HG03280 (cell line): ENCODE results near the gene TSPEAR.
"Not testable (repeated sequence)": the region's sequence is repeated elsewhere in the genome, so short reads cannot be mapped to it uniquely, and the experiment has no call there.

Experiments used
- ATAC-seq: cut with Tn5 transposase; IDR thresholded peaks from one replicate; pipeline ENCODE4 v1.9.1; 2021; ENCODE audit warnings: mild to moderate bottlenecking, moderate library complexity; ENCODE audit not compliant: unreplicated experiment

Gene TSPEAR

DNA sequence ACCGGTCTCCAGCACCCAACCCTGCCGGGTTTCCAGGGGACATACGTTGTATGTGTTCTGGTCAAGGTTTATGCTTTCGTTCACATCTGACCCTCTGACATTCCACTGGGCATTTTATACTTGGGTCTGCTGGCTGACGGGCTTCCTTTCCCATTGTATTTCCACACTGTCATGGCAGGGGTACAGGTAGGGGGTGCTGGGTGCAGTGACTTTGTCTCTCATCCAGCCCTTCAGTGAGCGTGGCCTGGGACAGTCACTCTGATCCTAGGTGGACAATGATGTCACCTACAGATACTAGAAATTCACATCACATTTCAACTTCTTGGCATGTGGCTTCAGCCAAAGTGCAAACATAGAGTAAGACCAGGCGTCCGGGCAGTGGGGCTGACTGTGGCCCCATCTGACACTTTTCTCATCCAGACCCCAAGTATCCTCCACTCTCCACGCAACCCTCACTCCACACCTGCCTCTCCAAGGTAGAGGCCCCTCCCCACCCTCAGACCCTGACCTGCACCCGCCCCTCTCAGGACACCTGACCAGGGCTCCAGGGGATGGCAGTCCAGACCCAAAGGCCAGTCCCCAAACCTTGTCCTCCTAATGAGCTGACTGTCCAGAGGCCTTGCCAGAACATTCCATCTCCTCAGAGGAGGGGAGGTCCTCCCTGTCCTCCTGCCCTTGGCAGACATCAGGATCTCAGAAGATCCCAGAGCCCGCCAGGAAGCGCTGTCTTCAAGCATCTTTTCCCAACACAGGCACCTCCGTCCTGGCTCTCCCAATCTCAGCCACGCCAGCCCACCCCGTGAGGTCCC, 75.0 kb downstream of the TSPEAR start:
- ATAC-seq, result no peak

DNA sequence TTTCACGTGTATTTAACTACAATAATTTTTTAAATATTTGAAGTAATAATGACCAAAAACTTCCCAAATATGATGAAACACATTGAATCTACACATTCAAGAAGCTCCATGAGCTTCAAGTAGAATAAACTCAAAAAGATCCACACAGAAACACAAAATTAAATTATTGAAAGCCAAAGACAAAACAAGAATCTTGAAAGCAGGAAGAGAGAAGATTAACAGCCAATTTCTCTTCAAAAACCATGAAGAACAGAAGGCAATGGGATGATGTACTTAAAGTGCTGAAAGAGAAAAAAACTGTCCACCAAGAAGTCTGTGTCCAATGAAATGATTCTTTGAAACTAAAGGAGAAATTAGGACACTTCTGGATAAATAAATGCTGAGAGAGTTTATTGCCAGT, 79.3 kb downstream of the TSPEAR start:
- no peak for ATAC-seq

DNA sequence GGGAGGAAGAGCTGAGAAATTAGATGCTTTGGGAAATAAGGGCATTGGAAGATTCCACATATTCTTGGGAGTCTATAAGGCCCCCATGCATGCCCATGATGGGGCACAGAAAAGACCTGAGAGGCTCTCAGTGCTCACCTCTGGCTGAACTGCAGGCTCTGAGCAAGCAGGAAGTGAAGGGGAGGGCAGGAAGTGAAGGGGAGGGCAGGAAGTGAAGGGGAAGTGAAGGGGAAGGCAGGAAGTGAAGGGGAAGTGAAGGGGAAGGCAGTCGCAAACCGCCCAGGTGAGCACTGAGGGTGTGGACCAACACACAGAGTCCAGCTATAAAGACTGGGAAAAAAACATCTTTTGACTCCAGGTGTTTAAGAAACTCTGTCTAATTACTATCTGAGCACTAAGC, 80.9 kb downstream of the TSPEAR start:
- ATAC-seq, result no peak

DNA sequence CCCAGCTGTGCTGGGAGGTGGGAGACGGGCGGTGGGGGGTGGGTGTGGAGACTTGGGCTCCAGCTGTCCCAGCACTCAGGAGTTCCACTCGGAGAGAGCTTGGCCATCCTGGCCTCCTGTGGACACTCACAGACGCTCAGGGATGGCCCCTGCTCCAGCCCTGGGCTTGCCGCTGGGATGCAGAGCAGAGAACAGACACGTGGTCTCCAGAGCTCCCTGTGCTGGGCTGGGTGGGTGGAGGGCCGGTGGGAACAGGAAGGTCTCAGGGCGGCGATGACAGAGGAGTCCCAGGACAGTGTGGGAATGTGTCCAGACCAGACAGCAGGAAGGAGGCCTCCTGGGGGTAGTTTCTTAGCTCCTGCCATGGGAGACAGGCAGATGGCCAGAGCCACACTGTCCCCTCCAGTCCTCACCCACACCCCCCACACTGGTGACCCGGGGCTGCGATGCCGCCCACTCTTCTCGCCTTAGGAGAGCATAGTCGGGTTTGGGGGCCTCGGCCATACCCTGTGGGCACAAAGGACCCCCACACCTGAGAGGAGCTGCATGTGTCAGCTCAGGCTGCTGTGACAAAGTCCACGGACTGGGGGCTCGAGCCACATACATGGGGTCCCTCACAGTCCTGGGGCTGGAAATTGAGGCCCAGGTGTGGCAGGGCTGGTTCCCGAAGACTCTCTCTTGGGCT, 82.5 kb downstream of the TSPEAR start:
- ATAC-seq, result no peak

DNA sequence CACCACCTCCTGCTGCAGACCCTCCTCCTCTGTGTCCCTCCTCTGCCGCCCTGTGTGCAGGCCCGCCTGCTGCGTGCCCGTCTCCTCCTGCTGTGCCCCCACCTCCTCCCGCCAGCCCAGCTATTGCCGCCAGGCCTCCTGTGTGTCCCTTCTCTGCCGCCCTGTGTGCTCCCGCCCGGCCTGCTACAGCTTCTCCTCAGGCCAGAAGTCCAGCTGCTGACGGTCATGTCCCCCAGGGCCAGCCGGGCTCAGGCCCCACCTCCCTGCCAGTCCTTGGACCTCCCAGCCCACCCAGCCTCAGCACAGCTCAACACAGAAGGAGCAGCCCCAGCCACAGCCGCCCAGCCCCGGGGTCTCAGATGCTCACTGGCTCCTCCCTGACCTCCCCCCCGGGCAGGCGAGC, 83.5 kb downstream of the TSPEAR start:
- not testable (repeated sequence) for ATAC-seq

DNA sequence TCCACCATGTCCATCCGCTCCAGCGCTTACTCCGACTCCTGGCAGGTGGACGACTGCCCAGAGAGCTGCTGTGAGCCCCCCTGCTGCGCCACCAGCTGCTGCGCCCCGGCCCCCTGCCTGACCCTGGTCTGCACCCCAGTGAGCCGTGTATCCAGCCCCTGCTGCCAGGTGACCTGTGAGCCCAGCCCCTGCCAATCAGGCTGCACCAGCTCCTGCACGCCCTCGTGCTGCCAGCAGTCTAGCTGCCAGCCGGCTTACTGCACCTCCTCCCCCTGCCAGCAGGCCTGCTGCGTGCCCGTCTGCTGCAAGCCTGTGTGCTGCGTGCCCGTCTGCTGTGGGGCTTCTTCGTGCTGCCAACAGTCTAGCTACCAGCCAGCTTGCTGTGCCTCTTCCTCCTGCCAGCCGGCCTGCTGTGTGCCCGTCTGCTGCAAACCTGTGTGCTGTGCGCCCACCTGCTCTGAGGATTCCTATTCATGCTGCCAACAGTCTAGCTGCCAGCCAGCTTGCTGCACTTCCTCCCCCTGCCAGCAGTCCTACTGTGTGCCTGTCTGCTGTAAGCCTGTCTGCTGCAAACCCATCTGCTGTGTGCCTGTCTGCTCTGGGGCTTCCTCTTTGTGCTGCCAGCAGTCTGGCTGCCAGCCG, 84.1 kb downstream of the TSPEAR start:
- ATAC-seq, result not testable (repeated sequence)

DNA sequence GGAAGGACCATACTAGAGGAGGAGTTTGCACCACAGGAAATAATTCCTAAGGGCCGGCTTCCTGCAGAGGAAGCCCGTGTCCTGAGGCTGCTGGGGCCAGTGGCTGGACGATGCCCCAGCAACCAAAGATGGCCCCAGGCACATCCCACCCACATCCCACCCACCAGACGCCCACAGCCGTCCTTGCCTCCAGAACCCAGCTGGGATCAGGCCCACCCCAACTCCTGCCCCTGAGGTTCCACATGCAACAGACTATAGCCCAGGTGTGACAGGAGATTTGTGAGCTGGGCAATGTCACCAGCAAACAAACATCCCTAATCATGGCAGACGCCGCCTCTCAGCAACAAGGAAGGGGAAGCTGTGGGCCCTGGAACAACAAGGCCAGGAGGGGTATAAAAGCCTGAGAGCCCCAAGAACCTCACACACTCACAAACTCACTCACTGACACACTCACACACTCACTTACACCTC, 84.7 kb downstream of the TSPEAR start, which contains the start of gene KRTAP10-9:
TSS of gene KRTAP10-9 (plus strand) at position 421 of the 471 bp plus-strand sequence. CDS start 79 bp downstream, outside the sequence.
- no peak for ATAC-seq

DNA sequence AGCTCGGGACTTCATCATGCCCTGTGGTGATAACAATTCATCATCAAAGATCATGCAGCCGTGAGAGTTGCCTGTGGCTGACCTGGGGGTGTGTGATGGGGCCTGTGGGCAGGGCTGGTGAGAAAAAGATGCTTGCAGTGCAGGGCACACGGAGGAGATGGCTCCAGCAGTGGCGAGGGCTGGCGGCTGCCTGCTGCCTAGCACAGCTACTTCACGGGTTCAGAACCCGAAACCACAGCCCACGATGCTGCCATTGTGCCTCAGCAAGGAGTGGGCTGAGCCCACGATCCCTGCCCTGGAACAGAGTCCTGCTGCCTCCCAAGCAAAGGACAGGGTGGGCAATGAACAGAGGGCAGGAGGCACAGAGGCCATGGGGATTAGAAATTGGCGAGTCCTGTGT, 85.1 kb downstream of the TSPEAR start:
- ATAC-seq, result no peak

DNA sequence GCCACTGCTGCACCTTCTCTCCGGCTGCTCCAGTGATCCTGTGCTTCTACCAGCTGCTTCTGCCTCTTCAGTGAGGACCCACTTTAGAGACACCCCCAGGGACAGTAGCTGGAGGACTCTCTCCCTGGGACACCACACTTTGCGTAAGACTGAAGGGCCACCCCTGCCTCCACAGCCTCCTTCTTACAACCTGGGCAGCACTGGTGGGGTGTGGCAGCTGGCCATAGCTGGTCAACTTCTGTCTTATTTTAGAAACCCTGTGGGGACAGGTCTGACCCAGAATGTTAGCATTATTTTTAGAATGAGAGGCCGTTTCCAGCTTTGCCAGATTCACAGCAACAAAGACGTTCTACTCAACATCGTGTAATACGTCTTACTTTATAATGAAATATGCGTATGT, 85.6 kb downstream of the TSPEAR start:
- no peak for ATAC-seq

DNA sequence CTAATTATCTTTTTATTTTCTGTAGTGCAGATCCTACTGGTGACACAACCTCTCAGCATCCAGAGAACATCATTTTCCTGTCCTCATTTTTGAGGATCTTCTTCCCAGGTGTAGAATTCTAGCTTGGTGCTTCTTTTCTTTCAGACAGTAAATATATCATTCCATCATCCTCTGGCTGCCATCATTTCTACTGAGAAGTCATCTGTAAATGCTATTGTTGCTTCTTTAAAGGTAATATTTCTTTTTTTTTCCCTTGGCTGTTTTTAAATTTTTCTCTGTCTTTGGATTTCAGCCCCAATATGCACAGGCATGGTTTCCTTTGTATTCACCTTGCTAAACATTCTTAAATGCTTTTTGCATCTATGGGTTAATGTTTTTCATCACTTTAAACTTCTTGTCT, 87.8 kb downstream of the TSPEAR start:
- no peak for ATAC-seq

DNA sequence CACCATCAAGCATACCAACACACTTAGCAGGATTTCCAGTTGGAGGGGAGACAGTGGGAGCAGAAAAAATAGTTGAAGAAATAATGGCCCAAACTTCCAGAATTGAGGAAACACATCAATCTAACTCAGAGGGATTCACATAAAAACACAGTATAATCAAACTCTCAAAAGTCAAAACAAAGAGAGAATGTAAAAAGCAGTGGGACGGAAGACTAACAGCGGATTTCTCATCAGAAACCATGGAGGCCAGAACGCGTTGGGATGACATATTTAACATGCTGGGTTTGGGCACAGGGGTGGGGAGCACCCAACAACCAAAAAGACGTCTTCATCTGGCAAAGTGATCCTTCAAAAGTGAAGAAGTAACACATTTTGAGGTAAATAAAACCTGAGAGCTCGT, 91.5 kb downstream of the TSPEAR start:
- no peak for ATAC-seq

DNA sequence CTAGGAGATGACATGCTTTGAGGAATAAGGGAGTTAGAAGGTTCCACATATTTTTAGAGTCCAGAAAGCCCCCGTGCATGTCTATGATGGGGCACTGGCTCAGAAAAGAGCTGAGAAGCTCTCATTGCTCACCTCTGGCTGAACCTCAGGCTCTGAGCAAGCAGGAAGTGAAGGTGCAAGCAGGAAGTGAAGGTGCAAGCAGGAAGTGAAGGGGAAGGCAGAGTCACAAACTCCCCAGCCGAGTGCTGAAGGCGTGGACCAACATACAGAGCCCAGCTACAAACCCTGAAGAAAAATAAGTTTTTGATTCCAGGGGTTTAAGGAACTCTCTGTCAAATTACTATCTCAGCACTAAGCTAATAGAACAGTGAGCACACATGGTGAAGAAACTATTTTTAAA, 92.5 kb downstream of the TSPEAR start:
- no peak for ATAC-seq

DNA sequence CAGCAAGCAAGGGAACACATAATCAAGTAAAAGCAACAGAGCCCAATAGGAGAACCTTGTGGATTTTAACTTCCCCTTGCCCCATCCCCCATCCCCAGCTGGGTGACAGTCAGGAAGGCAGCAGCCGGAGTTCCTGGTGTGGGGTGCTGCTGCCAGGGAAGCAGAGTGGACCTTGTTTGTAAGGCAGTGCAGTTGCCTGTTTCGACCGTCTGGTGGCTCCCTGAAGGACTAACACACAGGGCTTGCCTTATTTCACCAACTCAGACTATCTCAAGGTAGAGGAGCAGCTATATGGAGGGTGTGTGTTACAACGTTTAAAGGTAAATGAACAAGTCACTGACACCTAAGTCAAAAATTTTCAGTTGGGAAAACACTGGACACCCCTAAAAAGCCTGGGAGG, 92.9 kb downstream of the TSPEAR start:
- no peak for ATAC-seq

DNA sequence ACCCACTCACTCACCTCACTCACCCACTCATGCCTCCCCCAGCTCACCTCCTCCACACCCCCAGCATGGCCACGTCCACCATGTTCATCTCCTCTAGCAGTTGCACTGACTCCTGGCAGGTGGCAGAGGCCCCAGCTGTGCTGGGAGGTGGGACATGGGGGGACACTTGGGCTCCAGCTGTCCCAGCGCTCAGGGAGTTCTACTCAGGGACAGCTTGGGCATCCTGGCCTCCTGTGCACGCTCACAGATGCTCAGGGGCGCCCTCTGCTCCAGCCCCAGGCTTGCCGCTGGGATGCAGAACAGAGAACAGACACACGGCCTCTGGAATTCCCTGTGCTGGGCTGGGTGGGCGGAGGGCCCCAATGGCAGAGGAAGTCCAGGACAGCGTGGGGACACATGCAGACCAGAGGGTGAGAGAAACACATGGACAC, 94.3 kb downstream of the TSPEAR start:
- ATAC-seq, result no peak

DNA sequence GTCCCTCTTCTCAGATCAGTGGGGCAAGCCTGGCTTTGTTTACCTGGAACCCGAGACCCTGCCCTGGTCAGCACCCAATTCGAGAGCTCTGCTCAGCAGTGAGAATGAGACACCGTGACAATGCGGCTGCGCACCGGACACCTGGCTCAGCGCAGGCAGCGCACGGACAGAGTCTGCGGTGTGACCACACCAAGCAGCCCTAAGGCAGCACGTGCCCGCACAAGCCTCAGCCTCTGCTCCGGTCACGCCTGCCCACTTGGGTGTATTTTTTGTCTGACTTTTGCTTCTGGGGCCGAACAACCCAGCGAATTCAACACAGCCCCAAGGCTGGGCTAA, 94.8 kb downstream of the TSPEAR start:
- no peak for ATAC-seq

DNA sequence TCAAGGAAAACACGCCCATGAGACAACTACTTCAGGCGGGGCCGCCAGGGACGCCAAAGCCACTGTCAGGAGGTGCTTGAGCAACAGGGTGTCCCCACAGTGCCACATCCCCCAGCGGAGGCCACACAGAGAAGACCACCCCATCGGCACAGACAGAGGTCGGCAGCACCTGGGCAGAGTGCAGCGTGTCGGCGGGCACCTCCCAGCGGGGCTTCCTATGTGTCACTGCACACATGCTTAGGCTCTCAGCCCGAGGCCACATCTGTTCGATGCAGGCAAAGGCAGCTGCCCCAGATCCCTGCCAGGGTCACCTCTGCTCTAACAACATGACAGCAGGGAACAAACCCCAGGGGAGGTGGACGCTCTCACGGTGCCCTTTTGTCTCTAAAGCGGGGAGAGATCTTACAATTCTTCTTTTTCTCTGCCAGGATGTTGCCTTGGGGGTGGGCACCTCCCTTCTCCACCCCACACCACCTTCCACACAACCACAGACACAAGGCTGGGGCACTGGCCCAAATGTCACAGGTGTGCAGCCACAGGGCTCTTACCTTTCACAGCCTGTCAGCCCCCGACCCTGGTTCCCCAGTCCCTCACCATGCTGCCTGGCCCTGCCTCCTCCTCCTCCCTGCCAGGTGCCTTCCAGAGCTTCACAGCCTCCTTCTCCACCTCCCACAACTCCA, 95.3 kb downstream of the TSPEAR start:
- no peak for ATAC-seq

DNA sequence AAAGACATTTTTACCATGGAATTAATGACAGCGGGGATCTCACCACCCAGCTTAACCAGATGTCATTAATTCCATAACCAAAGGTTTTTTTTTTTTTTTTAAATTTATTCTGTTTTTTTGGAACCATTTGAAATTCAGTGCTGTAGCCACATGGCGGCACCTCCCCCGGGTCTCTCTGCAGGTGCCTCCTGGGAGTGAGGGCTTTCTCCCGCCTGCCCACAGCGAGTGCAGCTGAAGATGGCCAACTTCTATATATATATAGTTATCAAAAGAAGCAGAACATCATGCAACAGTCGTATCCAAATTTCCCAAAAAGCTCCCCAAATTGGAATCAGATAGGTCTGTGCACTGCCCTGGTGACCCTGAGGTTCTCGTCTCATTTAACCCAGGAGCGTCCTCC, 95.9 kb downstream of the TSPEAR start:
- ATAC-seq, result no peak

DNA sequence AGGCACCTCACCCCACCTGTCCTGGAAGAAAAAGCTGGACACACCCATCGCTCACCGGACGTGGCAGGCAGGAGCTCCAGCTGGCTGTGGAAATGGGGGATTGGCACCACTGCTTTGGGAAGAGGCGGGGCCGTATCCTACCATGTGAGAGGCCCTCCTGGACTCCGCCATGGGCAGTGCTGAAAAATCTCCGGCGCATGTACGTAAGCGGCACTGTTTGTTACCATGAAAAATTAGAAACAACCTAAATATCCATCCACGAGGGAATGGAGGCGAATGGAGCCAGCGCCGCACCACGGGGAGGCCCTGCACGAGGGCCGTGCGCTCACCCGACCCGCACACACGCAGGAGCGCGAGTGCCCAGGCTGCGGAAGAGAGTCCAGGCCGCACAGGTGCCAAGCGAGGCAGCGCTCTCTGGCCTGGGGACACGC, 96.4 kb downstream of the TSPEAR start:
- ATAC-seq, result no peak

DNA sequence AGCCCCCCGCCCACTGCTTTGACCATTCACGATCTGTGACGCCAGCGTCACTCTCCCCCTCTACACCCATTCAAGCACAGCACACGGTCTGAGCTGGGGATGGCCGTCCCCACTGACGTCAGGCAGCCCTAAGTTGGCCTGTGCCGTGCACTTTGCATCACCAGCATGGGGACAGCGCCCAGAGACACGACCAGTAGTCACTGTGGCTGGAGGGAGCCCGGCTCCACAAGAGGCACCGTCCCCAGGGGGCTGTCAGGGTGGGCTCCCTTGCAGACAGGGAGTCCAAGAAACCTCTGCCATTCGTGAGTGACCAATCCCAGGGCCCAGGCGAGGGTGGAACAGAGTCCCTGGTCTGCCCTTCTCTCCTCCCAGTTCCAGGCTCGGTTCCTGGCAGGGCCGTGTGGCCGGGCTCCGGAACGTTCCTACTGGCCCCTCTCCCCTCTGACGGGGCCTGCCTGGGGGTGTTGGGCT, 97.2 kb downstream of the TSPEAR start:
- no peak for ATAC-seq

DNA sequence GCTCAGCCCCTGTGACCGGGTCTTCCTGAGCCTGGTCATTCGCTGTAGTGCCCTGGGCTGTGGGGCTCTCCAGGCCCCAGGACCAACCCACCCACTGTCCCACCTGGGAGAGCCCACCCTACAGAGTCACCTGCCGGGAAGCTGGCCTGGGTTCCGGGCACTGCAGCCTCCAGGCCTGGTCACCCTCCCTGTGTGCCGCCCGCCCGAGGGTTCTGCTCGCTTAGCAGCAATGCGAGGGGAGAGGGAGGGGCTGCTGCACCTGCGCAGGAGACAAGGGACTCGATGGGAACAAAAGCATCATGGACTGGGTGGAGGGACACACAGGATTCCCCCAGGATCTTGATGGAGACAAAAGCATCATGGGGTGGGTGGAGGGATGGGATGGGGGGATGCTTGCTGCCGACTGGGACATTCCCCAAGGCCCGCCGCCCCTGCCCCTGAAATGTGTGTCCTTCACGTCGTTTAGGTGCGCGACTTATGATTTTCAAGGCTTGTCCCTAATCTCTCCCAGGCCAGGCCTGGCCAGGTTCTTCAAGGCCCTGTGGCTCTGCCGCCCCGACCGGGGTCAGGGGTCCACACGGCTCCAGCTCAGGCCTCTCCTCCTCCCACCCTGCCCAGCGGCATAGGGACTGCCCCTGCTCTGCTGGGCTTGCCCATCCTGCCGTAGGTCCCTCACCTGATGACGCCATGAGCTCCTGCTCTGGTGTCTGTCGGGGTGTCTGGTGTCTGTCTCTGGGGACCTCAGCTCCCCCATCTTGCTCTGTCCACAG, 97.8 kb downstream of the TSPEAR start:
- no peak for ATAC-seq
